Sigmoid colon (tissue), 7 donors: ENCODE results near the gene ZNF362. TPM values are rescaled to one million over a fixed set of nuclear protein-coding genes. Genes with fewer than 3 reads are reported as not detected.
A peak's percentile ranks its signal among the peaks of the same experiment; 100 is the strongest.

Experiments used
- DNase-seq: peaks from one replicate; pipeline ENCODE4 v3.0.0-alpha.2; 2019
- H3K27ac ChIP-seq, 4 donors: fragments of 200-600 bp; sonication (generic); one replicate each; pipeline ENCODE4 v1.5.1; 2016 to 2019; ENCODE audit warnings: mild to moderate bottlenecking in 1 of 4
- H3K27me3 ChIP-seq, 3 donors: fragments of 200-600 bp; sonication (generic); one replicate each; pipeline ENCODE4 v1.5.1; 2019; ENCODE audit warnings: mild to moderate bottlenecking in 1 of 3
- H3K36me3 ChIP-seq, 4 donors: fragments of 200-600 bp; sonication (generic); one replicate each; pipeline ENCODE4 v1.5.1; 2016 to 2019
- H3K4me1 ChIP-seq, 4 donors: fragments of 200-600 bp; sonication (generic); one replicate each; pipeline ENCODE4 v1.5.1; 2017 to 2019
- H3K4me3 ChIP-seq, 4 donors: fragments of 200-600 bp; sonication (generic); one replicate each; pipeline ENCODE4 v1.5.1; 2017 to 2019; ENCODE audit warnings: mild to moderate bottlenecking in 2 of 4, moderate library complexity in 1 of 4
- H3K9me3 ChIP-seq, 4 donors: fragments of 200-600 bp in 3 of 4; sonication (generic) in 3 of 4; one replicate each; pipeline versions ENCODE4 v1.5.1 to v1.6.1; 2013 to 2019
- CTCF ChIP-seq, 4 experiments: fragments of 450-650 bp in 3 of 4; fragments of 200-600 bp in 1 of 4; IDR thresholded peaks; one replicate each; pipeline ENCODE4 v1.5.1; 2016 to 2019; ENCODE audit warnings: antibody characterized with exemption in 4 of 4, mild to moderate bottlenecking in 3 of 4, moderate library complexity in 2 of 4
- EP300 ChIP-seq, 4 donors: sonication (generic); formaldehyde crosslinking; IDR thresholded peaks; one replicate each; pipeline ENCODE4 v1.6.1; 2017; ENCODE audit warnings: antibody characterized with exemption in 4 of 4
- POLR2A ChIP-seq, 2 donors: fragments of 450-650 bp; IDR thresholded peaks; one replicate each; pipeline ENCODE4 v1.6.1; 2016; ENCODE audit warnings: antibody characterized with exemption in 2 of 2, mild to moderate bottlenecking in 2 of 2, moderate library complexity in 2 of 2
- POLR2AphosphoS5 ChIP-seq, 4 donors: sonication (generic); formaldehyde crosslinking; IDR thresholded peaks; one replicate each; pipeline ENCODE4 v1.6.1; 2017; ENCODE audit warnings: antibody characterized with exemption in 4 of 4
- WGBS, 2 donors: extraction: QIAGEN DNeasy Blood & Tissue Kit; methylation state at CpG; one replicate each; pipeline ENCODE4 v1.1.7; 2013; 5-methylcytosine and 5-hydroxymethylcytosine counted together
- intact Hi-C: fragments of 100-400 bp; cut with DNase I; formaldehyde crosslinking; loops from one replicate; pipeline ENCODE4 v1.15.1; 2023
- polyA plus RNA-seq, 3 donors: library from polyadenylated mRNA; stranded (reverse); fragments of 200-250 nt; gene quantifications; one replicate each; pipeline ENCODE4 v1.2.3, GENCODE V29; 2013
- small RNA-seq, 3 donors: library from RNA; depleted of rRNA; stranded (forward); fragments of <200 nt; gene quantifications; one replicate each; pipeline ENCODE3, GENCODE V24; 2016
- total RNA-seq, 4 donors: library from RNA; depleted of rRNA; stranded (reverse); fragments of >200 nt; gene quantifications; one replicate each; pipeline ENCODE4 v1.1.0, GENCODE V29; 2016
- donor health status: healthy with polysubstance abuse.
- donor health status: Bipolar disorder and iron deficiency.
- donor health status: healthy.

ZNF362 gene
- total and polyA plus RNA-seq, 7 donors = 3.5 to 18.8 (median 11.2) TPM

DNA sequence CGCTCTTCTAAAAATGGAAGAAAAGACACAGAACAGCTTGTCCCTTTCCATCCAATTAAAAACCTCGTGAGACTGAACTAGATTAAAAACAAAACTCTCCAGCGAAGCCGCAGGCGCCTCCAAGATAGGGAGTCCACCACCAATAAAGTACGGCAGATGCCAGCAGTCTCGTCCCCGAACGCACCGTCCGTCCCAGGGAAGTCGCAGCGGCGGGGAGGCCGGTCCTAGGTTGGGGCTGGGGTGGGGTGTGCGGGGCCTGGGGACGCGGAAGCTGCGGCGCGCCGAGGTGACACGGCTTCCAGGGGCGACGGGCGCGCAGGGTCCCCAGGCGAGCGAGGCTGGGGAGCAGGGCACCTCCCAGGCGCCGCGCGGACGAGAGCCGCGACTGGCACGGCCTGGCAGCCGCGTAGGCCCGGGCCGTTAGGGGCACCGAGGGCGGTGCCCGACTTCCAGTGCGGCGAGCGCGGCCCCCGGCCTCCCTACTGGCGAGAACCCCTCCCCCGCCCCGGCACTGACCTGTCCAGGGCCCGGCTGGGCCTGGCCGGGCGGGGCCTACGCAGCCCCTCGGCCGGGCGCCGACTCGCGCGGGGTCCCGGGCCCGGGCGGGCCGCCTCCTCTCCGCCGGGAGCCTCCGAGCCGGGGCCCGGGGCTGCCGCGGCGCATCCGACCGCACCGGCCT lies 92.9 kb downstream of the ZNF362 start:
- 0% methylated on average over 78 of the region's 78 CpGs for WGBS, 2 donors
- Histone ChIP-seq H3K36me3 (peaks cover 0 to 2% (median under 1%) of the 10 kb centered on the region in 4 donors), H3K9me3 (no peaks in the 10 kb centered on the region), H3K27ac (peak overlapping the region; percentile 98 to 100 (median 99)), H3K4me3 (peak overlapping the region; percentile 67 to 98 (median 94)), H3K27me3 (no peaks in the 10 kb centered on the region), H3K4me1 (peaks cover 0 to 48% (median 41%) of the 10 kb centered on the region in 4 donors)
- no peak for TF ChIP-seq POLR2A (IDR thresholded peaks at IDR 0.05)
- no peak for TF ChIP-seq EP300 (IDR thresholded peaks at IDR 0.05)
- peak in 3 of 4 donors; percentile 2 to 43 (median 10) for TF ChIP-seq POLR2AphosphoS5 (IDR thresholded peaks at IDR 0.05)
- no peak for TF ChIP-seq CTCF (IDR thresholded peaks at IDR 0.05)
- intact Hi-C loops = no loop called here
- DNase-seq = peak; percentile 75

DNA sequence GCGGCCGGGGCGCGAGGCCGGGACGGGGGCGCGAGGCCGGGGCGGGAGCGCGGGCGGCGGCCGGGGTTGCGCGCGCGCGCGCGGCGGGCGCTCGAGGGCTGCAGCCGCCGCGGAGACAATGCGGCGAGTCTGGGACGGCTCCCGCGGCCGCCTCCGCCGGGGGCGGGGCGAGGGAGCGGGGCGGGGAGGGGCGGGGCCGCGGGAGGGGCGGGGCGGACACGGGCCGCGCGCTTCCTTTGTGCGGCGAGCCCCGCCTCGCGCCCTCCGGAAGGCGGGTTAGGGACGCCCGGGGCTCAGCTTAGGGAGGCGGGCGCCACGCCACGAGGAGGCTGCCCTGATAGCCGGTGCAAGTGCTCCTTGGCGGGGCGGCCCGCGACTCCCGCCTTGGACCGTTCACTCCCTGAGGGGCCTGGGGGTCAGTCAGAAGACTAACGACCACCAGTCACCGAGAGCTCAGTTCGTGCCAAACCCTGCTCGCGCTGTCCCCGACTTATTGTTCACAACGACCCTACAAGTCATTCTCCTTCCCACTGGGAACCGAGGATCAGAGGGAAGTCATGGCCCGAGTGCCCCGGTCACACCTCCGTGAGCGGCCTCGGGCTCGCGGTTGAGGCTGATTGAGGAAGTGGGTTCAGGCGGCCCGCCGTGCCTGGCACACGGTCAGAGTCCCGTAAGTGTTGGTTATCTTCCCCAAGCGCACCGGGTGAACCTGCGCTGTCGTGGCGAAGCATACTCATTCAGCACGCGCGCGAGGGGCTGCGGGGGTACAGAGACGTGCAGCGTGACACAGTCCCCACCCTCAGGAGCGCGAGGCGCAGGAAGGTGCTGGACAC lies 93.7 kb downstream of the ZNF362 start:
- 1% methylated on average over 104 of the region's 104 CpGs for WGBS, 2 donors
- TF ChIP-seq POLR2AphosphoS5 (IDR thresholded peaks at IDR 0.05) (peak; percentile 67 to 84 (median 80)), CTCF (IDR thresholded peaks at IDR 0.05) (no peak), POLR2A (IDR thresholded peaks at IDR 0.05) (peak in 1 of 2 donors; percentile 49), EP300 (IDR thresholded peaks at IDR 0.05) (no peak)
- peak; percentile 95 for DNase-seq
- Histone ChIP-seq H3K27me3 (no peaks in the 10 kb centered on the region), H3K9me3 (no peaks in the 10 kb centered on the region), H3K4me1 (peaks cover 0 to 41% (median 34%) of the 10 kb centered on the region in 4 donors), H3K27ac (peak overlapping the region; percentile 85 to 100 (median 99)), H3K4me3 (peak overlapping the region; percentile 38 to 98 (median 94)), H3K36me3 (peaks cover 0 to 10% (median 4%) of the 10 kb centered on the region in 4 donors)
- intact Hi-C loops = no loop called here

Small RNA genes within 50 kb of the gene (small RNA-seq; reads per million reads assigned to genes)
- 0 reads per million in 3 donors for gene RN7SKP16

Other genes starting within 250 kb of the ZNF362 start
- gene AK2, start 219.6 kb upstream of the ZNF362 start, total RNA-seq = 100 to 1,000 TPM in 2 of 4 donors, 10 to 100 TPM in 2; 79.6 to 190 (median 98.8) TPM
- 100 to 1,000 TPM; 139 to 202 (median 158) TPM for gene AK2, start 219.6 kb upstream of the ZNF362 start, polyA plus RNA-seq
- 1 to 10 TPM; 1.1 to 2.5 (median 1.5) TPM for gene AZIN2, start 175.3 kb upstream of the ZNF362 start, total RNA-seq
- gene AZIN2, start 175.3 kb upstream of the ZNF362 start, polyA plus RNA-seq = 10 to 100 TPM in 2 of 3 donors, 1 to 10 TPM in 1; 3.6 to 30.9 (median 14.8) TPM
- 1 to 10 TPM; 3.2 to 5.2 (median 4.5) TPM for gene TRIM62, start 74.4 kb upstream of the ZNF362 start, total RNA-seq
- 1 to 10 TPM; 1.2 to 4.5 (median 1.6) TPM for gene TRIM62, start 74.4 kb upstream of the ZNF362 start, polyA plus RNA-seq
- gene A3GALT2, start 64.6 kb downstream of the ZNF362 start, total RNA-seq = not detected
- not detected for gene A3GALT2, start 64.6 kb downstream of the ZNF362 start, polyA plus RNA-seq
- 100 to 1,000 TPM in 3 of 4 donors, 10 to 100 TPM in 1; 96.3 to 199 (median 124) TPM for gene PHC2, start 174.6 kb downstream of the ZNF362 start, total RNA-seq
- 10 to 100 TPM; 56.2 to 96.3 (median 76.3) TPM for gene PHC2, start 174.6 kb downstream of the ZNF362 start, polyA plus RNA-seq
- 1 to 10 TPM; 5.8 to 8.2 (median 6.8) TPM for gene ZSCAN20, start 216.2 kb downstream of the ZNF362 start, total RNA-seq
- 1 to 10 TPM in 2 of 3 donors, under 1 TPM in 1; 0.69 to 2.1 (median 1.8) TPM for gene ZSCAN20, start 216.2 kb downstream of the ZNF362 start, polyA plus RNA-seq